HEK293 (cell line): Measurements from ENCODE around the gene NIPBL.

Experiments used
- CTCF ChIA-PET: fragments of 350-600 bp; formaldehyde crosslinking; extraction: SDS; loops from one replicate; lab custom pipeline; 2021; ENCODE audit warnings: antibody characterized with exemption; lab: Yijun Ruan, JAX
- POLR2A ChIA-PET: fragments of 300-600 bp; formaldehyde crosslinking; extraction: SDS; loops from one replicate; lab custom pipeline; 2020; ENCODE audit warnings: antibody characterized with exemption, inconsistent platforms; lab: Yijun Ruan, JAX
- H3K27ac ChIP-seq: fragments of 200-500 bp; sonication (Bioruptor generic); 2 replicates; pipeline ENCODE4 v1.5.1; 2014; ENCODE audit warnings: low read depth, low read length, control low read depth, inconsistent platforms; ENCODE audit errors: extremely low read depth
- H3K36me3 ChIP-seq, 2 experiments: fragments of 200-500 bp in 1 of 2; sonication (Bioruptor generic) in 1 of 2; 1 replicate in 1 of 2; 2 replicates in 1 of 2; pipeline ENCODE4 v1.5.1; 2014 to 2017; ENCODE audit warnings: inconsistent platforms in 2 of 2, low read length in 2 of 2; ENCODE audit not compliant: control insufficient read depth in 2 of 2, insufficient read depth in 1 of 2
- H3K4me1 ChIP-seq: fragments of 200-500 bp; sonication (Bioruptor generic); 2 replicates; pipeline ENCODE4 v1.5.1; 2014; ENCODE audit warnings: mild to moderate bottlenecking, low read length, inconsistent platforms; ENCODE audit not compliant: control insufficient read depth, insufficient read depth
- H3K4me3 ChIP-seq: 2 replicates; pipeline ENCODE4 v1.5.1; 2011; ENCODE audit warnings: low read depth, mild to moderate bottlenecking, control low read depth, low read length, moderate library complexity
- H3K9me3 ChIP-seq: fragments of 200-500 bp; sonication (Bioruptor generic); 2 replicates; pipeline ENCODE4 v1.5.1; 2014; ENCODE audit warnings: low read depth, low read length, inconsistent platforms; ENCODE audit not compliant: control insufficient read depth, insufficient read depth
- EGR2 ChIP-seq: fragments of 450-650 bp; formaldehyde crosslinking; IDR thresholded peaks from 2 replicates; pipeline ENCODE4 v1.5.1; 2016; ENCODE audit warnings: low read depth, missing biosample characterization, missing genetic modification characterization
- FEZF1 ChIP-seq: fragments of 450-650 bp; formaldehyde crosslinking; IDR thresholded peaks from 2 replicates; pipeline ENCODE4 v1.5.1; 2016; ENCODE audit warnings: missing biosample characterization, missing genetic modification characterization
- GLIS2 ChIP-seq: fragments of 450-650 bp; formaldehyde crosslinking; IDR thresholded peaks from 2 replicates; pipeline ENCODE4 v1.5.1; 2016; ENCODE audit warnings: missing biosample characterization, missing genetic modification characterization
- KLF10 ChIP-seq: fragments of 450-650 bp; IDR thresholded peaks from 2 replicates; pipeline ENCODE4 v1.5.1; 2018; ENCODE audit warnings: missing biosample characterization, mild to moderate bottlenecking, missing genetic modification characterization
- PRDM4 ChIP-seq: fragments of 450-650 bp; formaldehyde crosslinking; IDR thresholded peaks from 2 replicates; pipeline ENCODE4 v1.5.1; 2017; ENCODE audit warnings: missing biosample characterization, missing genetic modification characterization
- YY2 ChIP-seq: fragments of 450-650 bp; formaldehyde crosslinking; IDR thresholded peaks from 2 replicates; pipeline ENCODE4 v1.5.1; 2016; ENCODE audit warnings: missing biosample characterization, missing genetic modification characterization
- ZBTB6 ChIP-seq: fragments of 450-650 bp; formaldehyde crosslinking; IDR thresholded peaks from 2 replicates; pipeline ENCODE4 v1.5.1; 2017; ENCODE audit warnings: missing biosample characterization, missing genetic modification characterization
- ZNF114 ChIP-seq: fragments of 450-650 bp; formaldehyde crosslinking; IDR thresholded peaks from 2 replicates; pipeline ENCODE4 v1.5.0; 2017; ENCODE audit warnings: missing biosample characterization, missing genetic modification characterization
- ZNF174 ChIP-seq: fragments of 450-650 bp; formaldehyde crosslinking; IDR thresholded peaks from 2 replicates; pipeline ENCODE4 v1.5.0; 2017; ENCODE audit warnings: missing biosample characterization, mild to moderate bottlenecking, missing genetic modification characterization
- ZNF214 ChIP-seq: fragments of 450-650 bp; formaldehyde crosslinking; IDR thresholded peaks from 2 replicates; pipeline ENCODE4 v1.5.1; 2017; ENCODE audit warnings: missing biosample characterization, mild to moderate bottlenecking, missing genetic modification characterization, borderline replicate concordance
- ZNF473 ChIP-seq: fragments of 450-650 bp; formaldehyde crosslinking; IDR thresholded peaks from 2 replicates; pipeline ENCODE4 v1.5.1; 2017; ENCODE audit warnings: missing biosample characterization, missing genetic modification characterization
- ZNF48 ChIP-seq: fragments of 450-650 bp; formaldehyde crosslinking; IDR thresholded peaks from 2 replicates; pipeline ENCODE4 v1.5.1; 2016; ENCODE audit warnings: missing biosample characterization, missing genetic modification characterization
- ZNF658 ChIP-seq: fragments of 450-650 bp; formaldehyde crosslinking; IDR thresholded peaks from 2 replicates; pipeline ENCODE4; 2016; ENCODE audit warnings: missing biosample characterization, missing genetic modification characterization
- ZNF76 ChIP-seq: fragments of 450-650 bp; formaldehyde crosslinking; IDR thresholded peaks from 2 replicates; pipeline ENCODE4; 2016; ENCODE audit warnings: low read depth, missing biosample characterization, missing genetic modification characterization, borderline replicate concordance
- ZNF830 ChIP-seq: fragments of 450-650 bp; IDR thresholded peaks from 2 replicates; pipeline ENCODE4 v1.5.0; 2018; ENCODE audit warnings: missing biosample characterization, missing genetic modification characterization, low read depth, mild to moderate bottlenecking, moderate library complexity
- TF ChIP-seq, protein P1 (sequence below): fragments of 450-650 bp; formaldehyde crosslinking; IDR thresholded peaks from 2 replicates; pipeline ENCODE4 v1.5.1; 2017; ENCODE audit warnings: missing biosample characterization, missing genetic modification characterization
- TF ChIP-seq, protein P2 (sequence below): IDR thresholded peaks from 2 replicates; pipeline ENCODE4 v1.6.1; 2011; ENCODE audit warnings: mild to moderate bottlenecking, low read depth, low read length, borderline replicate concordance
- TF ChIP-seq, protein P3 (sequence below): fragments of 450-650 bp; formaldehyde crosslinking; IDR thresholded peaks from 2 replicates; pipeline ENCODE4 v1.5.0; 2017; ENCODE audit warnings: missing biosample characterization, missing genetic modification characterization, borderline replicate concordance

Gene NIPBL

GRCh38 chr5:37034955-37035354, 158.4 kb downstream of the NIPBL start (continued):
- TF ChIP-seq, protein P1, sequence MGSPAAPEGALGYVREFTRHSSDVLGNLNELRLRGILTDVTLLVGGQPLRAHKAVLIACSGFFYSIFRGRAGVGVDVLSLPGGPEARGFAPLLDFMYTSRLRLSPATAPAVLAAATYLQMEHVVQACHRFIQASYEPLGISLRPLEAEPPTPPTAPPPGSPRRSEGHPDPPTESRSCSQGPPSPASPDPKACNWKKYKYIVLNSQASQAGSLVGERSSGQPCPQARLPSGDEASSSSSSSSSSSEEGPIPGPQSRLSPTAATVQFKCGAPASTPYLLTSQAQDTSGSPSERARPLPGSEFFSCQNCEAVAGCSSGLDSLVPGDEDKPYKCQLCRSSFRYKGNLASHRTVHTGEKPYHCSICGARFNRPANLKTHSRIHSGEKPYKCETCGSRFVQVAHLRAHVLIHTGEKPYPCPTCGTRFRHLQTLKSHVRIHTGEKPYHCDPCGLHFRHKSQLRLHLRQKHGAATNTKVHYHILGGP (tag by site-specific recombination), result no peak
- TF ChIP-seq PRDM4 (tag by site-specific recombination), result no peak

GRCh38 chr5:37037840-37038239, 161.3 kb downstream of the NIPBL start:
- CTCF ChIA-PET, result no interaction called here
- H3K27ac ChIP-seq, result no peak overlapping the region
- H3K9me3 ChIP-seq, result no peaks in the 10 kb centered on the region
- H3K36me3 ChIP-seq, result peaks cover 15 to 25% of the 10 kb centered on the region in 2 experiments
- TF ChIP-seq ZNF658 (tag by site-specific recombination), result no peak
- TF ChIP-seq, protein P2, sequence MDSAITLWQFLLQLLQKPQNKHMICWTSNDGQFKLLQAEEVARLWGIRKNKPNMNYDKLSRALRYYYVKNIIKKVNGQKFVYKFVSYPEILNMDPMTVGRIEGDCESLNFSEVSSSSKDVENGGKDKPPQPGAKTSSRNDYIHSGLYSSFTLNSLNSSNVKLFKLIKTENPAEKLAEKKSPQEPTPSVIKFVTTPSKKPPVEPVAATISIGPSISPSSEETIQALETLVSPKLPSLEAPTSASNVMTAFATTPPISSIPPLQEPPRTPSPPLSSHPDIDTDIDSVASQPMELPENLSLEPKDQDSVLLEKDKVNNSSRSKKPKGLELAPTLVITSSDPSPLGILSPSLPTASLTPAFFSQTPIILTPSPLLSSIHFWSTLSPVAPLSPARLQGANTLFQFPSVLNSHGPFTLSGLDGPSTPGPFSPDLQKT, result no peak
- no peak for TF ChIP-seq ZNF48 (tag by site-specific recombination)
- TF ChIP-seq FEZF1 (tag by site-specific recombination), result no peak
- TF ChIP-seq, protein P1 (tag by site-specific recombination), result no peak
- TF ChIP-seq, protein P3, sequence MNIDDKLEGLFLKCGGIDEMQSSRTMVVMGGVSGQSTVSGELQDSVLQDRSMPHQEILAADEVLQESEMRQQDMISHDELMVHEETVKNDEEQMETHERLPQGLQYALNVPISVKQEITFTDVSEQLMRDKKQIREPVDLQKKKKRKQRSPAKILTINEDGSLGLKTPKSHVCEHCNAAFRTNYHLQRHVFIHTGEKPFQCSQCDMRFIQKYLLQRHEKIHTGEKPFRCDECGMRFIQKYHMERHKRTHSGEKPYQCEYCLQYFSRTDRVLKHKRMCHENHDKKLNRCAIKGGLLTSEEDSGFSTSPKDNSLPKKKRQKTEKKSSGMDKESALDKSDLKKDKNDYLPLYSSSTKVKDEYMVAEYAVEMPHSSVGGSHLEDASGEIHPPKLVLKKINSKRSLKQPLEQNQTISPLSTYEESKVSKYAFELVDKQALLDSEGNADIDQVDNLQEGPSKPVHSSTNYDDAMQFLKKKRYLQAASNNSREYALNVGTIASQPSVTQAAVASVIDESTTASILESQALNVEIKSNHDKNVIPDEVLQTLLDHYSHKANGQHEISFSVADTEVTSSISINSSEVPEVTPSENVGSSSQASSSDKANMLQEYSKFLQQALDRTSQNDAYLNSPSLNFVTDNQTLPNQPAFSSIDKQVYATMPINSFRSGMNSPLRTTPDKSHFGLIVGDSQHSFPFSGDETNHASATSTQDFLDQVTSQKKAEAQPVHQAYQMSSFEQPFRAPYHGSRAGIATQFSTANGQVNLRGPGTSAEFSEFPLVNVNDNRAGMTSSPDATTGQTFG, result no peak
- TF ChIP-seq ZNF76 (tag by site-specific recombination), result no peak
- no peak for TF ChIP-seq EGR2
- TF ChIP-seq ZBTB6 (tag by site-specific recombination), result no peak
- no peak for TF ChIP-seq YY2
- TF ChIP-seq ZNF830 (tag by site-specific recombination), result no peak
- no peak for TF ChIP-seq ZNF114 (tag by site-specific recombination)
- no peak for TF ChIP-seq ZNF214 (tag by site-specific recombination)
- TF ChIP-seq KLF10 (tag by site-specific recombination), result no peak
- no peak for TF ChIP-seq ZNF174 (tag by site-specific recombination)
- TF ChIP-seq ZNF473, result no peak
- no peak for TF ChIP-seq GLIS2 (tag by site-specific recombination)
- H3K4me1 ChIP-seq, result no peaks in the 10 kb centered on the region
- H3K4me3 ChIP-seq, result no peak overlapping the region
- POLR2A ChIA-PET, result no interaction called here
